GM19372 (cell line): ENCODE measurements around the gene SEL1L3.

Experiments used
- ATAC-seq: cut with Tn5 transposase; IDR thresholded peaks from one replicate; pipeline ENCODE4 v1.9.1; 2021; ENCODE audit warnings: mild to moderate bottlenecking, low read depth, moderate library complexity; ENCODE audit not compliant: unreplicated experiment

SEL1L3 gene

GRCh38 chr4:25795566-25796454, 67.0 kb downstream of the SEL1L3 start:
- ATAC-seq, result no peak

- no peak for ATAC-seq
These were observed 67.7 kb downstream of the SEL1L3 start for GRCh38 chr4:25795091-25795490.

GRCh38 chr4:25792876-25793275, 69.9 kb downstream of the SEL1L3 start:
- ATAC-seq, result no peak

GRCh38 chr4:25792200-25792791, 70.5 kb downstream of the SEL1L3 start:
- no peak for ATAC-seq

GRCh38 chr4:25790024-25790423, 72.8 kb downstream of the SEL1L3 start:
- ATAC-seq, result no peak

- no peak for ATAC-seq
These were observed 74.0 kb downstream of the SEL1L3 start for GRCh38 chr4:25788703-25789238.

GRCh38 chr4:25786497-25787065, 76.2 kb downstream of the SEL1L3 start:
- no peak for ATAC-seq

GRCh38 chr4:25783943-25784342, 78.8 kb downstream of the SEL1L3 start:
- ATAC-seq, result no peak

GRCh38 chr4:25783126-25783525, 79.7 kb downstream of the SEL1L3 start:
- ATAC-seq, result no peak

GRCh38 chr4:25782482-25782881, 80.3 kb downstream of the SEL1L3 start:
- no peak for ATAC-seq

- ATAC-seq, result no peak
These were observed 83.8 kb downstream of the SEL1L3 start for GRCh38 chr4:25779021-25779420.

GRCh38 chr4:25776795-25777194, 86.0 kb downstream of the SEL1L3 start:
- ATAC-seq, result no peak

GRCh38 chr4:25775166-25775565, 87.6 kb downstream of the SEL1L3 start:
- ATAC-seq, result no peak

GRCh38 chr4:25773358-25773757, 89.4 kb downstream of the SEL1L3 start:
- ATAC-seq, result no peak

- ATAC-seq, result no peak
These were observed 91.1 kb downstream of the SEL1L3 start for GRCh38 chr4:25771672-25772071.

- ATAC-seq, result no peak
These were observed 91.9 kb downstream of the SEL1L3 start for GRCh38 chr4:25770847-25771246.

GRCh38 chr4:25769251-25769650, 93.5 kb downstream of the SEL1L3 start:
- no peak for ATAC-seq

- ATAC-seq, result no peak
These were observed 94.7 kb downstream of the SEL1L3 start for GRCh38 chr4:25767877-25768725.

GRCh38 chr4:25760518-25761157, 102.2 kb downstream of the SEL1L3 start:
- ATAC-seq, result no peak

GRCh38 chr4:25760048-25760447, 102.7 kb downstream of the SEL1L3 start:
- no peak for ATAC-seq
